GM10248 (cell line): ENCODE results near the gene ASIC2.

ENCODE experiments used
- CTCF ChIA-PET: fragments of 300-600 bp; sonication (Branson Sonifier 250); formaldehyde crosslinking; extraction: SDS; loops from one replicate; lab custom pipeline; 2021; ENCODE audit warnings: antibody characterized with exemption; lab: Yijun Ruan, JAX
- POLR2A ChIA-PET: fragments of 350-650 bp; sonication (Branson Sonifier 250); formaldehyde crosslinking; extraction: SDS; loops from one replicate; lab custom pipeline; 2020; ENCODE audit warnings: antibody characterized with exemption; lab: Yijun Ruan, JAX
- DNase-seq: peaks from one replicate; pipeline ENCODE4 v3.0.0; 2012; ENCODE audit errors: extremely low spot score
- TF ChIP-seq, protein P1 (sequence below): IDR thresholded peaks from 2 replicates; pipeline ENCODE4 v1.5.1; 2012; ENCODE audit warnings: mild to moderate bottlenecking, low read depth; ENCODE audit errors: extremely low read depth, missing control alignments, control extremely low read depth

The ASIC2 gene

DNA sequence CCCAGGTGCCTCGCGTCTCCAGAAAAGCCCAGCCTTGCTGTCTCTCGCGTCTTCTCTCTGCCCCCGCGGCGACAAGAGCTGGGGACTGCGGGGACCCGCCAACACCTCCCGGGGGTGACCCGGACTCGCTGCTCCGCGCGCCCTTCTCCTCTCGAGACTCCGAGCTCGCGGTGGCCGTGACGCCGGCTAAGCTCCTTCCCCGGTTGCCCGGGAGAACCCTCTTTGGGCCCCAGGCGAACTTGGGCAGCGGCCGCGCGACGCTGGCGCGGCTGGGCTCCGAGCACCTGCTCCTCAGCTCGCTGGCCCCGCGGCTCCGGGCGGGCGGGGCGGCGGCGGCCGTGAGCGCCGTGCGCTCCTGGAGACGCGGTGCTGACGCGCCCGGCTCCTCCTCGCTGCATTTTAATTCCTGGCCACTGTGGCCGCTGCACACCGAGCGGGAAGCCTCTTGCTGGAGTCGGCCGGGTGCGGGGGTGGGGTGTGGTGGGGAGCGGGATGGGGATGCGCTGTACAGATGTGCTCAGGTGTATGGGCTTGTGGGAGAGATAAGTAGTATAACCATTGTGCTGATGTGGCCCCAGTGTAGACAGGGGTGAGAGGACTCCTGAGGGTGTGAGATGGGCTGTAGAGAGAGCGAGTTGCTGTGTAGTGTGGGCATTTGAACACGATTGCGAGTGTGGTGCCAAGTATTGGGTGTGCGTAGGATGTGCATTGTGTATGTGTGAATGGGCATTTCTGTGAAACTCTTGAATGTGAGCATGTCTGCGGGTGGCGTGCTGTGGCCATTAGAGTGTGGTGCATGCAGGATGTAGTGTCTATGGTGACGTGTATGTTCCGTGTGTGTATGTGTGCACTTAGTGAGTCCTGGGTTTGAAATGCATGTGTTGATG lies at the start of gene ASIC2:
Gene ASIC2, minus strand, starts transcription at position 315 of the 887 bp plus-strand sequence.
- ChIA-PET POLR2A (no interaction called here), CTCF (no interaction called here)
- TF ChIP-seq, protein P1, sequence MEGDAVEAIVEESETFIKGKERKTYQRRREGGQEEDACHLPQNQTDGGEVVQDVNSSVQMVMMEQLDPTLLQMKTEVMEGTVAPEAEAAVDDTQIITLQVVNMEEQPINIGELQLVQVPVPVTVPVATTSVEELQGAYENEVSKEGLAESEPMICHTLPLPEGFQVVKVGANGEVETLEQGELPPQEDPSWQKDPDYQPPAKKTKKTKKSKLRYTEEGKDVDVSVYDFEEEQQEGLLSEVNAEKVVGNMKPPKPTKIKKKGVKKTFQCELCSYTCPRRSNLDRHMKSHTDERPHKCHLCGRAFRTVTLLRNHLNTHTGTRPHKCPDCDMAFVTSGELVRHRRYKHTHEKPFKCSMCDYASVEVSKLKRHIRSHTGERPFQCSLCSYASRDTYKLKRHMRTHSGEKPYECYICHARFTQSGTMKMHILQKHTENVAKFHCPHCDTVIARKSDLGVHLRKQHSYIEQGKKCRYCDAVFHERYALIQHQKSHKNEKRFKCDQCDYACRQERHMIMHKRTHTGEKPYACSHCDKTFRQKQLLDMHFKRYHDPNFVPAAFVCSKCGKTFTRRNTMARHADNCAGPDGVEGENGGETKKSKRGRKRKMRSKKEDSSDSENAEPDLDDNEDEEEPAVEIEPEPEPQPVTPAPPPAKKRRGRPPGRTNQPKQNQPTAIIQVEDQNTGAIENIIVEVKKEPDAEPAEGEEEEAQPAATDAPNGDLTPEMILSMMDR, result no peak
- no peak for DNase-seq

DNA sequence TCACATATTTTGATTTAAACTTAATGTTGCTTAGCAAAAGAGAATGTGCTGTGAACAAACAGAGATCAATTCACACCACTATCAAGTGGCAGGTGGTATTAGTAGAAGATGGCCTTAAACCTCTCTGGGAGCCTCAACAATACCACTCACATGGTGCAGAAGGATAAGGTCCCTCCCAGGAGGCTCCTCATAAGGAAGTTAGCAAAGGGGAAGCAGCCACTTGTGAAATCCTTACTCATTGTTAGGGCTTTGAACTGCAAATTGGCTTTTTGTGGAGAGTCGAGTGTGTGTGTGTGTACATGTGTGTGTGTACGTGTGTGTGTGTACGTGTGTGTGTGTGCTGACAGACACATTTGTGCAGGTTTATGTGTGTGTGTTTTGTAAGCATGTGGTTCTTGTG lies 48.9 kb upstream of the ASIC2 start:
- TF ChIP-seq, protein P1, result no peak
- ChIA-PET CTCF (no interaction called here), POLR2A (no interaction called here)
- no peak for DNase-seq

DNA sequence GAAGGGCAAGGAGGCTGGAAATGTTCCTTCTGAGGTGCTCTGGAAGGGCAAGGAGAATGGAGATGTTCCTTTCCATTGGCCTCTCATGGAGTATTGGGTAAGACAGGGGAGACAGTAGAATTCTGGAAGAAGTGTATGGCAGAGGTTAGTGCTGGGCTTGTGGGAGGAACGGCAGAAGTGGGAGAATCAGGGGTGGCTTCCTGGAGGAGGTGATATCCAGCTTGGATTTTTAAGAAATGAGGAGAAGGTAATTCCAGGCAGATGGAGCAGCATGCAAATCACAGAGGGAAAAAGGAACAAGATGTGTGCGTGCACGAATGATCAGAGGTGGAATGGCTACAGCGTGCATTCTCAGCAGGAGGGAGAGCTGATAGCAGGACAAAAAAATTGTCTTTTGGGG lies 45.1 kb upstream of the ASIC2 start:
- ChIA-PET POLR2A (no interaction called here), CTCF (no interaction called here)
- TF ChIP-seq, protein P1, result no peak
- DNase-seq, result no peak

DNA sequence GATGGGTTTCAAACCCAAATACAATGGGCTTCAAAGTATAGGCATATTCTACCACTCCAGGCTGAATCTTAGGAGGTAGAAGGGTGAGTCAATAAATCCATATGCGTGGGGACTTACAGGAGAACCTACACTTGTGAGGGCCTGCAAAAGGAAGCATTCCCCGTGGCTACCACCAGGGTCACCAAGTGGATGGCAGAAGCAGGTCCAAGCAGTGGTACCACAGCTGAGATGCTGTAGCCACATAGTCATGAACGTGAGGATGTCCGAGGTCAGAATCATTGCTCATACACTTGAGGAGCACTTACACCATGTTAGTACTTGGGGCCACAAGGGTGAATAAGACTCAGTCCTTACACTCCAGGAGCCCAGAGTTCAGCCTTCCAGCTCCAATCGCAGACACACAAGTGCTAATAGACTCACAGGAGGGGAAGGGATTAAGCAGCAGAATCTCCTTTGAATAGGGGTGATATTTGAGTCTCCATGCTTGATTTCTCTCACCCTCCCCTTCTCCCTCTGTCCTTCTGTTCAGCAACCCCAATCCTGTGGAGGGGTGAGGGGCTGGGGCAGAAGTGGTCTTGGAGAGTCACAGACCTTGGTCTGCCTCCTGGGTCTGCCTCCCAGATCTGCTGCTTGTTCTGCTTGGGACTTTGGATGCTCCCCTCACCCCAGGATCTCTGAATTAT lies 42.5 kb upstream of the ASIC2 start:
- POLR2A ChIA-PET, result no interaction called here
- DNase-seq, result no peak
- CTCF ChIA-PET, result interaction anchor here (1.0 kb wide), 1 partner anchor 16 kb away, joined by 3 read pairs; no protein-coding TSS in a partner anchor
- TF ChIP-seq, protein P1, result no peak

DNA sequence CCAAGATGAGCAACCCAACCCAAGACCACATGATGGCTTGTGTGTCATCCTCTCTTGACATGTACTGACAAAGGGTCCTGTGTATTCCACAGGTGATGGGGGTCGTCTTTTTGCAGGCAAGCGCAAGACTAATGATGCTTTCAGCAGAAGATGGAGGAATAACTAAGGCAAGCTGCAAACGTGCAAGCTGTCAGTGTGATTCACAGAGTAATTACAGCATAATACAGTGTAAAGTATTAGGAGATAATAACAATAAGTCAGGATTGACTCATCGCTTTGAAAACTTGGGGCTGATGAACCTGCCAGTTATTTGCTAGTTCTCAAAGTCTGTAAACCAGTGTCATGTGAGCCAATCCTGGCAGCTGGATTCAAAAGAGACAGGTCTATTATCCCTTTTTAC lies 41.6 kb upstream of the ASIC2 start:
- ChIA-PET CTCF (interaction anchor here (1.5 kb wide), 1 partner anchor 15 kb away, joined by 3 read pairs; no protein-coding TSS in a partner anchor), POLR2A (no interaction called here)
- no peak for DNase-seq
- TF ChIP-seq, protein P1, result no peak

DNA sequence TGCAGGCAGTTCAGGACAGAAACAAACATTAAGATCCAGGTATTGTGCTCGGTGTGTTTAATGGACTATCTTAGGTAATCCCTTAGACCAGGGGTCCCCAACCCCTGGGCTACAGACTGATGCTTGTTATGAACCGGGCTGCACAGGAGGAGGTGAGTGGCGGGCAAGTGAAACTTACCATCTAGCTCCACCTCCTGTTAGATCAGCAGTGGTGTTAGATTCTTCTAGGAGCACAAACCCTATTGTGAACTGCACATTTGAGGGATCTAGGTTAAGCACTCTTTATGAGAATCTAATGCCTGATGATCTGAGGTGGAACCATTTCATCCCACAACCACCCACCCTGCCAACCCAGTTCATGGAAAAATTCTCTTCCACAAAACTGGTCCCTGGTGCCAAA lies 37.8 kb upstream of the ASIC2 start:
- TF ChIP-seq, protein P1, result no peak
- ChIA-PET CTCF (interaction anchor here (1.0 kb wide), 1 partner anchor 356 kb away, joined by 3 read pairs; no protein-coding TSS in a partner anchor), POLR2A (no interaction called here)
- no peak for DNase-seq
